A673 (cell line): ENCODE data around the gene DPF3.

Experiments
- EZH2 ChIP-seq: fragments of 200-600 bp; sonication (generic); IDR thresholded peaks from 2 replicates; pipeline ENCODE4 v1.6.1; 2017; ENCODE audit warnings: borderline replicate concordance, low read depth, mild to moderate bottlenecking, mixed read lengths, antibody characterized with exemption, low read length; ENCODE audit not compliant: poor library complexity, severe bottlenecking
- TF ChIP-seq, protein P1 (sequence below): fragments of 300-800, 200-600 bp; sonication (generic); conservative IDR thresholded peaks from 2 replicates; pipeline ENCODE4 v1.5.1; 2017; ENCODE audit warnings: low read depth, mild to moderate bottlenecking, antibody characterized with exemption, low read length, moderate library complexity, mixed read lengths

DNA sequence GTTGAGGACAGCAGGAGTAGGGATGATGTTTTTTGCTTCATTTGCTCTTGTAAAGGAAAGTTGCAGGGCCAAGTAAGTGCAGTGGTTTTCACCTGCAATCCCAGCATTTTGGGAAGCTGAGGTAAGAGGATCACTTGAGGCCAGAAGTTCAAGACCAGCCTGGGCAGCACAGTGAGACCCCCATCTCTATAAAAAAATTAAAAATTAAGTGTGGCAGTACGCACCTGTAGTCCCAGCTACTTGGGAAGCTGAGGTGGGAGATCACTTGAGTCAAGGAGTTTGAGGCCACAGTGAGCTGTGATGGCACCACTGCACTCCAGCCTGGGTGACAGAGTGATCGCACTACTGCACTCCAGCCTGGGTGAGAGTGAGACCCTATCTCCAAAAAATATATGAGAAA, 10.8 kb downstream of the DPF3 start:
- TF ChIP-seq, protein P1, sequence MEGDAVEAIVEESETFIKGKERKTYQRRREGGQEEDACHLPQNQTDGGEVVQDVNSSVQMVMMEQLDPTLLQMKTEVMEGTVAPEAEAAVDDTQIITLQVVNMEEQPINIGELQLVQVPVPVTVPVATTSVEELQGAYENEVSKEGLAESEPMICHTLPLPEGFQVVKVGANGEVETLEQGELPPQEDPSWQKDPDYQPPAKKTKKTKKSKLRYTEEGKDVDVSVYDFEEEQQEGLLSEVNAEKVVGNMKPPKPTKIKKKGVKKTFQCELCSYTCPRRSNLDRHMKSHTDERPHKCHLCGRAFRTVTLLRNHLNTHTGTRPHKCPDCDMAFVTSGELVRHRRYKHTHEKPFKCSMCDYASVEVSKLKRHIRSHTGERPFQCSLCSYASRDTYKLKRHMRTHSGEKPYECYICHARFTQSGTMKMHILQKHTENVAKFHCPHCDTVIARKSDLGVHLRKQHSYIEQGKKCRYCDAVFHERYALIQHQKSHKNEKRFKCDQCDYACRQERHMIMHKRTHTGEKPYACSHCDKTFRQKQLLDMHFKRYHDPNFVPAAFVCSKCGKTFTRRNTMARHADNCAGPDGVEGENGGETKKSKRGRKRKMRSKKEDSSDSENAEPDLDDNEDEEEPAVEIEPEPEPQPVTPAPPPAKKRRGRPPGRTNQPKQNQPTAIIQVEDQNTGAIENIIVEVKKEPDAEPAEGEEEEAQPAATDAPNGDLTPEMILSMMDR = no peak
- no peak for TF ChIP-seq EZH2
